HG02973 (cell line): ENCODE data around the gene PRPS1.
"Not testable (repeated sequence)": the region's sequence is repeated elsewhere in the genome, so short reads cannot be mapped to it uniquely, and the experiment has no call there.

Source experiments
- ATAC-seq: cut with Tn5 transposase; IDR thresholded peaks from one replicate; pipeline ENCODE4 v1.9.1; 2021; ENCODE audit warnings: moderate library complexity; ENCODE audit not compliant: unreplicated experiment

PRPS1 gene

DNA sequence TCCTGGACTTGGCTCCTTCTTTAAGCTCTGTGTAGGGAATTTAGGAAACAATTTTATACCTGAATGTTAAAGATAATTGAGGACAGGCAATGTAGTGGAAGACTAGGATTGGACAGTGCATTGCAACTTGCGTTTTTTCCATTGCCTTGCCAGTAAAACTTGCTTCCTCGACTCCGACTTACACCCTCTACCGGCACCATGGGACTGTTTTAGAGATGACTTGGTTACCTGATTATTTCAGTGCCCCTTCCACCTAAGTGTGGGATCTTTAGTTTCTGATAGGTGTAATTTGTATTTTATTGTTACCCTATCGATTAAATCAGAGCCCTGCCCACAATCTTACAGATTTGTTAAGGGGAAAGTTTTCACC is 1.2 kb downstream of the PRPS1 start:
- ATAC-seq: no peak

DNA sequence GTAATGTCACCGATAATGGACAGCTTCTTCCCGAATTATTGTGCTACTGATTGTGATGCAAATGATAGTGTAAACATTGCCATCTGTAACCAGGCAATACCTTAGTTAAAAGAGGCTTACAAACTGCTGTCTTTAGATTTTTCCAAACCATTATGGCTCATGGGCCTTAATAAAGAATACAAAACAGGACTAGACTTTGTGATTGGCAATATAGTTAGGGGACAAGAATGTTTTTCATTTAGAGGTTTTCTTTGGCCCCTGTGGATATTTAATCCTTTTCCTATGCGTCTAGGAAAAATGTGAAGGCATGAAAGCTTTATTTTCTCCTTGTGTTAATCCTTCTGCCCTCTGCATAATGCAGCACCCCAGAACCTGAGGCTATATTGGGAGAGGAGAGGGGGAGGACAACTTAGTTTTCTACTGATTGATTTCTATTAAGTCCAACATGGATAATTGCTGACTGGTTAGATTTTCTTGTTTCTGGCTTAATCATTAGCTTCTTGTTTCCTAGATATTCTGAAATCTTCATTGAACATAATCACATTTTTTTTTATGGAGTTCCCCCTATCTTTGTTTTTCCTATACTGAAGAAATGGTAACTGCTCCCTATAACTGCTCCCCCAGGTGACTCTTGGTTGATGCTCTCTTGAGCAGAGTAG is 1.9 kb downstream of the PRPS1 start:
- ATAC-seq: no peak

DNA sequence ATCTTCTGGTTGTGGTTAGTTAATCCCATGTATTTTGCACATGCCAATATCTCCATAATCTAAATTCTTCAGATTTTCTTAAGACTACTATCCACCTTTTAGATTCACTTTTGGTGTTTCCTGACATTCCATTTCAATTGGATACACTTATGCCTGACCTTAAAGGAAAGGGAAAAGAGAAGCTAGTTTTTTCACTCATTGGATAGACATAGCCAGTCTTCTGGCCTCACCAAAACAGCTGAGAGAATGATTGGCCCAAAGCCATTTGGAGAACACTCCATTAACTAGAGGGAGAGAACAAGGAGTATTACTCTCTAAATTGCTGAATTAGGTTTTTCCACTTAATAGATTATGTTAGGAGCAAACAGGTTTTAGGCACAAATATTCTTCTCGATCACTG is 4.0 kb downstream of the PRPS1 start:
- ATAC-seq: no peak

DNA sequence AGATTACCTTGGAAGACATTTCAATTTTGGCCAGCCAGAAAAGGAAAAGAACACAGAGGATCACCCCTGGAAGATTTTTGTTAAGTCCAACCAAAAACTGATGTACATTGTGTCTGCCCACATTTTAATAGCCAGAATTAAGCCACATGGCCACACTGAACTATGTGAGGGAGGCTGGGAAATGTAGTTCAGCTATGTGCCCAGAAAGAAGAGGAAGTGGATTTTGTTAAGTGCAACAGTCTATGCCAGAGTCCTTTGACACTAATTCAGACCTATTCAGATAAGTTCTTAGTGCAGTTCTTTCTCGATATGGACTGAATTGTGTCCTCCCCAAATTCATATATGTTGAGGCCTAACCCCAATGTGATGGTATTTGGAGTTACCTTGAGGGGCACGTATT is 18.4 kb downstream of the PRPS1 start:
- no peak for ATAC-seq

DNA sequence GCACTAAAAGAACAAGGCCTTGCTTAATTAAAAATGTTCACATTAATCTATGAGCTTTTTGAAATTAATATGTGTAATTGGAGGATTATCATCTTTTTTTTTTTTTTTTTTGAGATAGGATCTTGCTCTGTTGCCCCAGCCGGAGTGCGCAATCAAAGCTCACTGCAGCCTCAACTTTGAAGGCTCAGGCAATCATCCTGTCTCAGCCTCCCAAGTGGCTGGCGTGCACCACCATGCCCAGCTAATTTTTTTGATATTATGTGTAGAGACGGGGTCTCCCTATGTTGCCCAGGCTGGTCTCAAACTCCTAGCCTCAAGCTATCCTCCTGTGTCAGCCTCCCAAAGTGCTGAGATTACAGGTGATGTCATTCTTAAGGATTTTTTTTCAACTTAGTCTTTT is 20.0 kb downstream of the PRPS1 start:
- ATAC-seq: no peak

DNA sequence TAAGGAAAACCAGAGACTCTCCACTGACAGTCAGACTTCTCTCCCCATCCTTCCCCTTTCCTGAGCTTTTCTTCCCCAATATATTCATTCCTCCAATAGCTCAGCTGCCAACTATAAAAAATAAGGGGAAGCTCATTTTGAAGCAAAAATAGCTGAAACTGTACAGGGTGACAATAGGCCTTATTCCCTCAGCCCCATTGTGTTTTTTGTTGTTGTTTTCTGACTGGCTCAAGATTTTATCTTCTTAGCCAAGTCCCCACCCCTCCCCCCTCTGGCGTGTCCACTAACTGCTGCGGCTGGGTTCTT is 26.2 kb downstream of the PRPS1 start:
- no peak for ATAC-seq

DNA sequence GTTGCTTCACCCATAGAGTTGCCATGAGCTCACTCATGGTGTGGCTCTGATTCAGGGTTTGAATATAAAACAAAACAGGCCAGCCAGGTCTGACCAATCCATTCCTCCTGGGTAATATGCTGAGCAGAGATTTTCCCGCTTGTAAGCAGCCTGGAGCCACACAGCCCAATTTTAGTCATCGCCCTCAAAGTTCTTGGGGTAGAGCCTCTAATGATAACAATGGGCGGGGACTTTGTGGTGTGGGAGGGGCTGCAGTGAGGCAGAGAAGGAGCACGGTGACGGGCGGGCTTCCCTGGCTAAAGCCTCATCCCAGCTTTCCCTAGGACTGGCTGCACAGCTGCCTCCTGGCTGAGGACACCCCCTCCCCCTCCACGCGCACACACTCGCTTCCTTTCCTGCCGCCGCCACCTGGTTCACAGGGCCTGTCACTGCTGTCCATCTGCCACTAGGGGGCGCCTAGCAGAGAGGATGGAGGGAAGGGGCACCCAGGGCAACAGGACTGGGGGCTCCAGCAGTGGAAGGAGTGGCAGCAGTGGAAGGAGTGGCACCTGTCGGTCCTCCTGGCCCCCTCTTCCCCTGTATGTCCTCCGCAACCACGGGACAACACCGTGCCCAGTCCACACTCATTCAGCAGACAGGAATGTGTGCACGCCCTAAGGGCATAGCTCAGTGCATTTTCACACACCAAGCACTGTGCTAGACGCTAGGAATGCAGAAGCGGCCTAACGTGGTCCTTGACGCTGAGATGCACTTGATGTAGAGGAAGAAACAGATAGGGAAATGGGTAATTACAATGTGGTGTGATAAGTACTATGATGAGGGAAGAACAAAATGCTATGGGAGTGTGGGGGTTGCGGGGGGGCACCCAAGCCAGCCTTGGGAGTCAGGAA is 26.8 kb downstream of the PRPS1 start:
- peak; percentile 69 for ATAC-seq

DNA sequence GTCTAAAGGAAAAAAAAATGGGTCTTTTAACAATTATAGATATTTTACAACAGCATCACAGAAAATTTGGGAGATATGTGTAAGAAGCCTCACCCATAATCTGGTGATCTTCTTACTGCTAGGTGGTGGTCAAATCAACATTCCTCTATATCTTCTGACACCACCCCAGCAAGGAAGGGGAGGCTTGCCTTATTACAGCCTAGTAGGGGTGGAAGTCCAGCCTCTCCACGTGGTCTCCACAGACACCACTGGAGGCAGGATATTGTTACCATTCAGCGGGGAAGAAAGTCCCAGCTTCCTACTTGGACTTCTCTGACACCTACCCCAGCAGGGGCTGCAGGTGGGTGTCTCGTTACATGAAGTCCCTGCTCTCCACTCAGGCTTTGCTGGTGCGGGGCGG is 28.7 kb downstream of the PRPS1 start:
- no peak for ATAC-seq

DNA sequence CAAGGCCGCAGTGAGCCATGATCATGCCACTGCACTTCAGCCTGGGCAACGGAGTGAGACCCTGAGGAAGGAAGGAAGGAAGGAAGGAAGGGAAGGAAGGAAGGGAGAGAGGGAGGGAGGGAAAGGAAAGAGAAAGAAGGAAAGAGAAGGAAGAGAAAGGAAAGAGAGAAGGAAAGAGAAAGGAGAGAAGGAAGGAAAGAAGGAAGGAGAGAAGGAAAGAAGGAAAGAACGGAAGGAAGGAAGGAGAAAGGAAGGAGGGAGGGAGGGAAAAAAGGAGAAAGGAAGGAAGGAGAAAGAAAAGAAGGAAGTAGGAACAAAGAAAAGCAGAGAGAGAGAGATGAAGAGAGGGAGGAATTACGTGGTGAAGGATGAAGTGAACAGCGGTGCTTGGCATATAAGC is 30.4 kb downstream of the PRPS1 start:
- no peak for ATAC-seq

DNA sequence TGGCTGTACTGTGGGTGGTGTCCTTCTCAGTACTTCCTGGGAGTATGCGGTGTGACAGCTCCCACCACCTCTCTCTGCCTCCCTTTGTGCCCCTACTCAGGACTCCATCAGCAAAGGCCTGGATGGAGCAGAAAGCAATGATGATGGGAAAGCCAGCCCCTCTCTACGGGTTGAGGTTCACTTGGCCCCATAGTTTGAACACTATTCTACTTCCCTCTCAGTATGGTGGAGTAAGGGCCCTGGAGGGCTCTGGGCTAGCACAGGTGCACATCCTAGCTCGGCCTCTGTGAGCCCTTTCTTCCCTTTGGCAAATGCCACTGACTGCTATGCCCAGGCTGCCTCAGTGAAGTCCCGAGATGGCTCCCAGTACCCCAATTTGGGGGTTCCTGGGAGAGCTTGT is 31.0 kb downstream of the PRPS1 start:
- ATAC-seq: no peak

DNA sequence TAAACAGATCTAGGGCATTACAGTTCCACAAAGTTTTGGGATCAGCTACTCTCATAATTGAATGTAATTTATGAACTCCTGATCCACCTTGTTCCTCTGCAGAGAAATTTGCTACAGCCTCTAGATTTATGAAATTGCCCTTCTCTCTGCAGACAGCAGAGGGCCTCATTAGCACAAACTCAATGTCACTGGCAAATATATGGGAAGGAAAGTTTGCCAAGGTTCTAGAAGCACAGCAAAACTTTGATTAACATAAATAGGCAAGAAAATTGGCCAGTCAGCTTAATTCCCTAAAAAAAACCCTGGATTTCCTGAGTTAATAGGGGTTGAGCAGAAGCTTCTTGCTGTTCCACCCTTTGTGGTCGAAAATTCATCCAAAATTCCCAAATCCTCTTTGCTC is 31.5 kb downstream of the PRPS1 start:
- no peak for ATAC-seq

DNA sequence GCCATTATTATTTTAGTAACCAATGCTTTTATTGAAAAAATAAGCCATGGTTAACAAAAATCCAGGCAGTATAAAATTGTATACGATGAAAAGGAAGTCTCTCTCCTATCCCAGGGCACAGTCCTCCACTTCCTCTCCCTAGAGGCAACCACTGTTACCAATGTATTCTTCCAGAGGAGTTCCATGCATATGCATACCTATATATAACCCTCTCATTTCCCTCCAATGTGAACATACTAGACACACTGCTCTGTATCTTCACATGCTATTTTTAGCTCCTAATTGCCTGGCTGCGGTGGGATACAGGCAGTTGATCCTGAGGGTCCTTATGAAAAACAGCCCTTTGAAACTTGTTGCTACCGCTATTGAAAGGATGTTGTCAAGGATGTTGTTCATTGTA is 33.8 kb downstream of the PRPS1 start:
- no peak for ATAC-seq

DNA sequence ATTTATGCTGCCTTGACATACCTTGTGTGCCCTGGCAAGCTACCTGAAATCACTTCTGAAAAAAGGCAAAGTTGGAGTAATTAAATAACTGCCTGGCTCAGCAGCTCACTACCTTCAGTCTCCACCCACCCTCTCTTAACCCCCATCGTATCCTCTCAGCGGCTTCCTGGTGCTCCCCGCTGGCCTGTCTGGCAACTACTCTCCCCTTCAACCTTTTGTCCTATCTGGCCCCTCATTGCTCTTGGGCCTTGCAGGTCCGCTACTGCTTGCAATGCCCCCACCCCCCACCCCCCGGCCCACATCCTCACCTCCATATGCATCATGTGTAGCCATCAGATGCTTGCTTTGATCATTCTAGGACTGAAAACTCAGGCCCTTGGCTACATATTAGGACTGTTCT is 34.5 kb downstream of the PRPS1 start:
- ATAC-seq: no peak

DNA sequence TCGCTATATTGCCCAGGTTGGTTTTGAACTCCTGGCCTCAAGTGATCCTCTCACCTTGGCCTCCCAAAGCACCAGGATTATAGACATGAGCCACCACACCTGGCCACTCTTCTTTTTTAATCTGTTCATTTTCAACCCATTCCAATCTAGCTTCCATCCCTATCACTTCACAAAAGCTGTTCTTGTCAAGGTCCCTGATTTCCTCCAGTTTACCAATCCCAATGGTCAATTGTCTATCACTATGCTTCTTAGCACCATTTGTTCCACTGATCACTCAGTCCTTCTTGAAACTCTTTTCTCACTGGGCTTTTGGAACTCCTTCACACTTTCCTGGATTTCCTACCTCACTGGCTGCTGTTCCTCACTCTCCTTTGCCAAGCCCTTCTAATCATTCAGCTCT is 38.6 kb downstream of the PRPS1 start:
- no peak for ATAC-seq

DNA sequence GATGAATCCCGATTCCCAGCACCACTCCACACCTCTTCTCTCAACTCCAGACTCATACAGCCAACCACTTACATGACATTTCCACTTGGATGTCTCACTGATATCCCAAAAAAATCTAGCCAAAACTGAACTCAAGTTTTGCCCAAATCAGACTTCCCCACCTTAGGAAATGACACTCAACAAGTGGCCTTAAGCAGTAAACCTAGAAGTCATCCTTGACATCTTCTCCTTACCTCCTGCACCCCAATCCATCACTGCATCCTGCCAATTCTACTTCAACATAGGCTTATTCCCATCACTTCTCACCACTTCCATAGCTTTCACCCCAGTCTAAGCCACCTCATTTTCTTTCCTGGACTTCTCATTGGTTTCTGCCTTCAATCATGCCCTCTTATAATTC is 39.1 kb downstream of the PRPS1 start:
- ATAC-seq: no peak

DNA sequence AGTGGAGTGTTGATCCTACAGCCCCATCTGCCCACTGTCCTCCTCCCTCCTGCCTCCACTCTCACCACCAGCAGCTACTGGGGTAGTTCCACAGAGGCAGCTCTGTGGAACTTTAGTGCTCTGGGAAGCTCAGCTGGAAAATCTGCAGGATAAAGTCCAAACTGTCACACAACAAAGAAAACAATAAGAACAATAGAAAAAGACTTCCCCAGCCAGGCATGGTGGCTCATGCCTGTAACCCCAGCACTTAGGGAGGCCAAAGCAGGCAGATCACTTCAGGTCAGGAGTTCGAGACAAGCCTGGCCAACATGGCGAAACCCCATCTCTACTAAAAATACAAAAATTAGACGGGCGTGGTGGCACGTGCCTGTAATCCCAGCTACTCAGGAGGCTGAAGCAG is 40.4 kb downstream of the PRPS1 start:
- not testable (repeated sequence) for ATAC-seq

DNA sequence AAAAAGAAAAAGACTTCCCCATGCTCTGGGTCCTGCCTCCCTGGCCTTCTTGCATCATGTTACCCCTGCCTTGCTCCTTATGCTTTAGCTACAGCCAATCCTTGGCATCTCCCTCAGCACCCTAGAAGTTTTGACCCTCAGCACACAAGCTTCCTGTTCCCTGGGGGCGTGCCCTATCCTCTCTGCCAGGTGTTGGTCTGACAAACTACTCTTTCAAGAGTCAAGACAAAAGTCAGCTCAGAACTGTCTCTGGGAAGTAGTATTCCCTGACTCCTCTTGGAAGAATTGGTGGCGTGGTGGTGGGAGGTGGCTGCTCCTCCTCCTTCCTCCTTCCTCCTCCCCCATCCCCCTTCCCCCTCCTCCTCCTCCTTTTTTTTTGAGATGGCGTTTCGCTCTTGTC is 41.0 kb downstream of the PRPS1 start:
- ATAC-seq: no peak

DNA sequence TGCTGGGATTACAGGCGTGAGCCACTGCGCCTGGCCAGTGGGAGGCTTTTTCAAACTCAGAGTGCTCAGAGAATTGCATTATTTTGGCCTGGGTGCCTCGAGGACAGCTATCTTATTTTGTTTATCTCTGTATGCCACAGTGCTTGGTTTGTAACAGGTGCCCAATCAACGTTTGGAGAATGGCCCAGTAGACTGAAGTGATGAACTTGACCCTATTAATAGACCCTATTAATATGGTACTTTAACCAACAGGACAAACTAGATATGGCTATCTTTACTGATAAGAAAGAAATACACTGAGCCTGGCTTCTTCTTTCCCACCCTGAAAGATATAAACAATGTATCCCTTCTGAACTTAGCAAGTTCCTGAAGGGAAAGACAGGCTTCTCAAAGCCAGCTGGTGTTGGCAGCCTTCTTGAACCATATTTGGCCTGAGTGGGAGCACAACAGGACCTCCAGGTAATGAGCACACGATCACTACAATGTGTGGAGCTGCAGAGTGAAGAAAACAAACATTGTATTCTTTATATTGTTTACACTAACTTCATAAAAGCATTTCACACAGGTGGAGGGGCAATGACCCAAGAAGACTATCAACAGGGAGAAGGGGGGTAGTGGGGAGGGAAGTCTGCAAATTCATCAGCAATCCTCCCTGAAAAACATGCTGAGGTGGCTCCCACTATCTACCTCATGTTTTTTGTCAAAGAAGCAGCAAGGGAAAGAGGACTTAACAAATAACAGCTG is 41.7 kb downstream of the PRPS1 start:
- no peak for ATAC-seq

DNA sequence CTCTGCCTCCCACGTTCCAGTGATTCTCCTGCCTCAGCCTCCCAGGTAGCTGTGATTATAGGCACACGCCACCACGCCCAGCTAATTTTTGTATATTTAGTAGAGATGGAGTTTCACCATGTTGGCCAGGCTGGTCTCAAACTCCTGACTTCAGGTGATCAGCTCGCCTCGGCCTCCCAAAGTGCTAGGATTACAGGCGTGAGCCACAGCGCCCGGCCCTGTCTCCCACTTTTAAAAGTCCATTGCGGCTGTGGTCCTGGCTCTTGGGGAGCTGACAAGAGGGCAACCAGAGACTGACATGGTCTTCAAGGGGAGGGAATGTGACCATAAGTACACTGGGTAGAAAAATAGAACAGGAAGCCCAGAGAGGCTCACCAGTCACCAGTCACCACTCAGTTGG is 42.9 kb downstream of the PRPS1 start:
- not testable (repeated sequence) for ATAC-seq

DNA sequence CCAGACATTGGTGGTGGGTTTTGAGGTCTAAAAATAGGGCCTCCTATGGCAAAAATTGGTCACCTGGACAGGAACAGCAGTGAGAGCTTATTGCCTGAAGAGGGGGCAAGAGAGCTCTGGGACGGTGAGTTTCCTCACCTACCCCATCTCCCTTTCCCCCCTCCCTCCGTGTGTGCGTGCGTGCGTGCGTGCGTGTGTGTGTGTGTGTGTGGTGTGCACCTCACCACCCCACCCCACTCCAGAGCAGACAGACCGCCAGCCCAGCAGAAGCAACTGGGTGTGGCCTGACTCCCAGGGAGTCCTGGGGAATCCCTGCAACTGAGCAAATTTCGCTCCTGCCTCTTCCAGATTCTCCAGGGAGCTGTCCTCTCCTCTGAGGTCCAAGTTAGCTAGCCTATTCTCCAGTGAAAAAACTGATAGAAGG is 44.7 kb downstream of the PRPS1 start:
- peak; percentile 22 for ATAC-seq

DNA sequence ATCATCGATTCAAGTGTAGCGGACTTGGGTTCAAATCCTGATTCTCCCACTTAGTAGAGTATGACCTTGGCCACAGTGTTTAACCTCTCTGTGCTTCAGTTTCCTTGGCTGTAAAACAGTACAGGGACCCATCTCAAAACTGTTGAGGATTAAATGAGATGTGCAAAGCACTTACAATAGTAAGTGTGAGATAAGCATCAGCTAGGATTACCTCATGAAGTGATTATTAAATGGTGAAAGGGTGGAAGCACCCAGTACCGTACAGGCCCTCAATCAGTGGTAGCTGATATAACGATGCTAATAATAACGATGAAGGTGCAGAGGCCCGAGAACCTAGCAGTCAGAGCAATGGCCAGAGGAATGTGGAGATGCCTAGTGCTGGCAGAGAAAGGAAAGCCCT is 45.1 kb downstream of the PRPS1 start:
- peak; percentile 3 for ATAC-seq

DNA sequence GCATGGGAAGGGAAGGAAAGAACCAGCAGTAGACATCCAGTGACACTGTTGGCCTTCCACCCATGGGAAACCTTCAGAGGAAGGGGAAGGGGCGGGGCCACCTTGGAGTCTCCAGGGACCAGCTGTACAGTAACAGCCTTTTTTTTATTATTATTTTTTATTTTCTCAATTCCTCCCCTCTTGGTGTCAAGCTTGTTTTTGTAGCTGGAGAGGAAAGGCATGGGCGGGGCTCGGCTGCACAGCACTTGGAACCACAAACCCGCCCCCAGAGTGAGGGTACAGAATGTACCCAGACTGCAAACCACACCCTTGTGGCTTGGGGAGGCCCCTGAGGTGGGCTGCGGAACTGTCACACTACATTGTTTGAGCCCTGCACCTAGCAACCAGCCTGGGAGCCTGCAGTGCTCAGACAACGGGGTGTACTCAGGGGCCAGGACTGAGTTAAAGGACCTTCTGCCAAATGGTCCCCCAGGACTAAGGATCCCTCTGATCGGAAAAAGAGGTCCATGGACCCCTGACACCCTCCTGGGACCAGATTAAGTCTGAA is 45.7 kb downstream of the PRPS1 start:
- ATAC-seq: peak; percentile 81
